T-helper 2 cell (primary cell): Measurements from ENCODE around the gene DLG2.

Source experiments
- DNase-seq, 5 experiments: peaks; one replicate each; pipeline versions ENCODE4 v3.0.0 to v3.0.0-alpha.2; 2012 to 2022

DLG2 gene

GRCh38 chr11:83410605-83411565, 2216.3 kb downstream of the DLG2 start:
- no peak for DNase-seq

DNA sequence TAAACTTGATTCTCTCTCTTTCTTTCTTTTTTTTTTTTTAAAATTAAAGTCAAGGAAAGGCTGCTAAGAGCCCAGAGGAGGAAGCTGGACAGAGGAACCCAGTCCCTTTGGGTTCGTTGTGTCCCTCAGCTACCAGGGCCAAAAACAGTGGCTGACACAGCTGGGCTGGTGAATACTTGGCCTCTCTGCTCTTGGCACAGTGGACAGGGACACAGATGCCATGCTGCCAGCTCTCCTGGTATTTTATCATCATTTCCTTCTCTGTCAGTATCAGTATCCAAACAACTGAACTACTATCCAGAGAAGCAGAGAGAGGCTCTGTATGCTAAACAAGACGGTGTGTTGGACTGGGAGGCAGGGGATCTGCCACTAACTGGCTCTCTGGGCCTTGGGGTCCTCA, 2217.3 kb downstream of the DLG2 start:
- DNase-seq, result no peak

GRCh38 chr11:83409476-83409875, 2217.7 kb downstream of the DLG2 start:
- DNase-seq, result no peak

DNA sequence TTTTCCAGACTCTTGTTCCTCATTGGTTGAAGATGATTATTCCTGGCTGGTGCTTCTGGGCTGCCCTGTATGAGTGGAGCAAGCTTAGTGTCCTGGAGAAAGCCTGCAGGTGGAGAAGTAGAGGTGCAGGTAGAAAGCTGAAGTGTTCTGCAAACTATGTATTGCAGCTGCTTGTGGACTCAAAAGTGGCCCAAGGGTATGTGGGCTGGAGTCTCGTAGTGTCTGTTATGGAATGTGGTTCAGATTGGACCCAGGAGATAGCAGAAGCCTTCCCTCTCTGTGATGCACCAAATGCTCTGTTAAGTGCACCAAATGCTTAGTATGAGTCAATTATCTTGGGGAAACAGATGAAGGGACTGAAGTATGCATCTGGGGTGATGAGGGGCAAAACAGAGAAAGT, 2218.2 kb downstream of the DLG2 start:
- no peak for DNase-seq
